ENCODE measurements around the gene MRTFB. TPM values are rescaled to one million over a fixed set of nuclear protein-coding genes. Genes with fewer than 3 reads are reported as not detected.

The MRTFB gene
- total RNA-seq, 4 donors from 2014 or later = 43.6 to 197 (median 65.5) TPM

- TF ChIP-seq POLR2A (IDR thresholded peaks at IDR 0.05) = no peak
- TF ChIP-seq CTCF (IDR thresholded peaks at IDR 0.05) = no peak
- no peak for TF ChIP-seq EP300 (IDR thresholded peaks at IDR 0.05)
- TF ChIP-seq POLR2AphosphoS5 (IDR thresholded peaks at IDR 0.05) = no peak
- no peak overlapping the region for H3K4me3 ChIP-seq
- H3K27me3 ChIP-seq = no peaks in the 10 kb centered on the region
- no peak overlapping the region for H3K27ac ChIP-seq
- H3K36me3 ChIP-seq = no peaks in the 10 kb centered on the region
- WGBS = 95% methylated on average over 5 of the region's 5 CpGs
- H3K4me1 ChIP-seq = peaks cover 5% of the 10 kb centered on the region
- no peak for DNase-seq (ENCODE audit: low spot score in 2 of 2)
- H3K9me3 ChIP-seq = no peaks in the 10 kb centered on the region
Observed at GRCh38 chr16:14128097-14128496, 57.0 kb downstream of the MRTFB start.

- no peak for DNase-seq (ENCODE audit: low spot score in 2 of 2)
- no peak overlapping the region for H3K27ac ChIP-seq
- no peaks in the 10 kb centered on the region for H3K36me3 ChIP-seq
- 91% methylated on average over 5 of the region's 5 CpGs for WGBS
- no peak overlapping the region for H3K4me3 ChIP-seq
- peaks cover 5% of the 10 kb centered on the region for H3K4me1 ChIP-seq
- no peaks in the 10 kb centered on the region for H3K9me3 ChIP-seq
- H3K27me3 ChIP-seq = no peaks in the 10 kb centered on the region
- TF ChIP-seq EP300 (IDR thresholded peaks at IDR 0.05) = no peak
- TF ChIP-seq CTCF (IDR thresholded peaks at IDR 0.05) = no peak
- TF ChIP-seq POLR2A (IDR thresholded peaks at IDR 0.05) = no peak
- TF ChIP-seq POLR2AphosphoS5 (IDR thresholded peaks at IDR 0.05) = no peak
Observed at GRCh38 chr16:14129502-14129901, 58.4 kb downstream of the MRTFB start.

GRCh38 chr16:14131774-14132695 is 60.9 kb downstream of the MRTFB start:
- WGBS = 77% methylated on average over 4 of the region's 4 CpGs

GRCh38 chr16:14132696-14133048 is 61.6 kb downstream of the MRTFB start:
- no peaks in the 10 kb centered on the region for H3K9me3 ChIP-seq
- H3K4me1 ChIP-seq = no peaks in the 10 kb centered on the region
- no peaks in the 10 kb centered on the region for H3K27me3 ChIP-seq
- H3K36me3 ChIP-seq = peaks cover 2% of the 10 kb centered on the region
- DNase-seq (ENCODE audit: low spot score in 2 of 2) = no peak
- 89% methylated on average over 4 of the region's 4 CpGs for WGBS
- no peak overlapping the region for H3K4me3 ChIP-seq
- H3K27ac ChIP-seq = no peak overlapping the region
- TF ChIP-seq POLR2A (IDR thresholded peaks at IDR 0.05) = no peak
- TF ChIP-seq CTCF (IDR thresholded peaks at IDR 0.05) = no peak
- no peak for TF ChIP-seq EP300 (IDR thresholded peaks at IDR 0.05)
- TF ChIP-seq POLR2AphosphoS5 (IDR thresholded peaks at IDR 0.05) = no peak

More at GRCh38 chr16:14131774-14132695, 60.9 kb downstream of the MRTFB start:
- no peak for DNase-seq (ENCODE audit: low spot score in 2 of 2)
- Histone ChIP-seq H3K36me3 (peaks cover 2% of the 10 kb centered on the region), H3K4me3 (no peak overlapping the region), H3K27ac (no peak overlapping the region), H3K4me1 (no peaks in the 10 kb centered on the region), H3K27me3 (no peaks in the 10 kb centered on the region), H3K9me3 (no peaks in the 10 kb centered on the region)
- TF ChIP-seq POLR2AphosphoS5 (IDR thresholded peaks at IDR 0.05) = no peak
- no peak for TF ChIP-seq POLR2A (IDR thresholded peaks at IDR 0.05)
- TF ChIP-seq CTCF (IDR thresholded peaks at IDR 0.05) = no peak
- no peak for TF ChIP-seq EP300 (IDR thresholded peaks at IDR 0.05)

- Histone ChIP-seq H3K4me3 (no peak overlapping the region), H3K27me3 (no peaks in the 10 kb centered on the region), H3K9me3 (no peaks in the 10 kb centered on the region), H3K36me3 (peaks cover 2% of the 10 kb centered on the region), H3K27ac (no peak overlapping the region), H3K4me1 (no peaks in the 10 kb centered on the region)
- DNase-seq (ENCODE audit: low spot score in 2 of 2) = no peak
- WGBS = 76% methylated on average over 1 of the region's 1 CpG
- TF ChIP-seq POLR2AphosphoS5 (IDR thresholded peaks at IDR 0.05) (no peak), EP300 (IDR thresholded peaks at IDR 0.05) (no peak), POLR2A (IDR thresholded peaks at IDR 0.05) (no peak), CTCF (IDR thresholded peaks at IDR 0.05) (no peak)
Observed at GRCh38 chr16:14133907-14134306, 62.8 kb downstream of the MRTFB start.

Measured in suprapubic skin (tissue), 4 donors.